ENCODE measurements around the gene SLC7A5.
"Not testable (repeated sequence)": the region's sequence is repeated elsewhere in the genome, so short reads cannot be mapped to it uniquely, and the experiment has no call there.

- TF ChIP-seq CTCF (IDR thresholded peaks at IDR 0.05; ENCODE audit: borderline replicate concordance, extremely low read depth, low read length, poor library complexity, severe bottlenecking); EZH2 (IDR thresholded peaks at IDR 0.05; ENCODE audit: borderline replicate concordance, low read depth, low read length, severe bottlenecking): not testable (repeated sequence)
Measured at GRCh38 chr16:87811454-87811853, 57.9 kb downstream of the SLC7A5 start.
